Measurements from ENCODE around the gene POU6F2. TPM values are rescaled to one million over a fixed set of nuclear protein-coding genes. Genes with fewer than 3 reads are reported as not detected.

The POU6F2 gene
- total and polyA plus RNA-seq, 9 of the 15 experiments (the other 6 are each of a cell fraction or from before 2014, with no cell fraction given), result 0.29 to 1.5 (median 0.96) TPM

DNA sequence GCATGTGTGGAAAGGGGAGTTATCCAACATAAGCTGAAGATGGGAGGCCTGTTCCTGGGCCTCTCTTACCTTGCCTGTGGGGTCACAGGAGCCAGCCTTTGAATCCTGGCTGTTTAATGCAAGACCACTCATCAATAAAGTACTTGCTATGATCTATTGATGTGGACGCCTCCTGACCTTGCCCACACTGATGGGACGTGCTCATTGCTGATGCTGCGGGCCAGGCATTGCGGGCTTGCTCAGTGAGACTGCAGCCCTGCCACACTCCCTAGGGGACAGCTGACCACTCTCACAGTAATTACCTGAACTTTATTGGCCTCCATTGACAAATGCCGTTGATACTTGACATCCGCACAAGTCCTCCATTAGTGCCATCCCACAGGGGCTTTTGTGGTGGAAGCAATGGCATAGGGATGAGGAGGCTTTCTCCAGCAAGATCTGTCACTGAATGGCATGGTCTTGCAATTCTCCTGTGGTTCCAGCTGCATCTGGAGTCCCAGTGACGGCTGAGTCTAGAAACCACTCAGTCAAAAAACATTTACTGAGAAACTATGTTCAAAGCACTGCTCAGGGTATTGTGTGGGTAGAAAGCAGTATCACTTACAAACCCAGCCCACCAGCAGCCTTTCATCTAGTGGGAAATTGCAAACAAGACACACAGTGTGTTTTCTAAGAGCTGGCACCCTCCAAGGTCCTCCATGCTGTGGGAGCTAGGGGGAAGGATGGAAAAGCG is 453.4 kb downstream of the POU6F2 start:
- Histone ChIP-seq H3K4me3 (no peak overlapping the region), H3K9me3 (replicated peaks; ENCODE audit: control insufficient read depth, insufficient read depth, low read depth, low read length) (no peaks in the 10 kb centered on the region), H3K79me2 (ENCODE audit: control insufficient read depth, insufficient read depth, low read length) (no peaks in the 10 kb centered on the region), H3K27me3 (ENCODE audit: control insufficient read depth in 2 of 2, insufficient read depth in 2 of 2, low read length in 2 of 2) (peaks cover 8 to 20% of the 10 kb centered on the region in 2 experiments; a peak in 3 of 5 replicates), H2AFZ (ENCODE audit: low read depth, low read length) (no peak overlapping the region), H3K4me2 (ENCODE audit: insufficient read depth, low read length) (no peak overlapping the region), H4K20me1 (replicated peaks; ENCODE audit: control insufficient read depth, insufficient read depth, low read length) (no peaks in the 10 kb centered on the region), H3K9ac (ENCODE audit: insufficient read depth in 1 of 2, low read depth in 2 of 2, low read length in 2 of 2) (no peak overlapping the region), H3K27ac (ENCODE audit: extremely low read depth, low read depth, low read length) (no peak overlapping the region), H3K36me3 (ENCODE audit: control insufficient read depth, insufficient read depth, low read length) (no peaks in the 10 kb centered on the region), H3K9me1 (ENCODE audit: control insufficient read depth, insufficient read depth, low read length) (no peaks in the 10 kb centered on the region), H3K4me1 (replicated peaks in 1 of 2; ENCODE audit: control insufficient read depth in 2 of 2, insufficient read depth in 2 of 2, low read length in 2 of 2) (no peaks in the 10 kb centered on the region)
- ChIA-PET POLR2A (no interaction called here), CTCF (ENCODE audit: low intra/inter-chr PET ratio) (no interaction called here)
- WGBS (ENCODE audit: insufficient coverage, low coverage, missing lambda C conversion rate), result under 1% methylated on average over 8 of the region's 8 CpGs
- BruUV-seq (replicated peaks), result no TSS peak
- no peak for ATAC-seq
- in situ Hi-C loops (cut with MboI) (no loop called here), intact Hi-C loops (cut with micrococcal nuclease) (no loop called here)
- DNase-seq (ENCODE audit: extremely low read depth in 1 of 4, low spot score in 3 of 4), result no peak
- no peak for FAIRE-seq
- TF ChIP-seq TCFL5 (CRISPR knock-in tag; conservative IDR thresholded peaks at IDR 0.05) (no peak), EP300 (IDR thresholded peaks at IDR 0.05; ENCODE audit: low read length) (no peak), ZBTB8A (IDR thresholded peaks at IDR 0.05; ENCODE audit: partially characterized antibody) (no peak), IFI16 (CRISPR knock-in tag; IDR thresholded peaks at IDR 0.05) (no peak), C11orf30 (IDR thresholded peaks at IDR 0.05; ENCODE audit: low read depth) (no peak), NBN (IDR thresholded peaks at IDR 0.05; ENCODE audit: low read depth) (no peak), TBL1XR1 (IDR thresholded peaks at IDR 0.05; ENCODE audit: low read length in 2 of 2) (no peak), HIVEP1 (CRISPR knock-in tag; IDR thresholded peaks at IDR 0.05) (no peak), ZC3H4 (CRISPR knock-in tag; IDR thresholded peaks at IDR 0.05; ENCODE audit: borderline replicate concordance) (no peak), RBM14 (IDR thresholded peaks at IDR 0.05; ENCODE audit: borderline replicate concordance, insufficient read depth, low read depth, low read length) (no peak), EP400 (IDR thresholded peaks at IDR 0.05) (no peak)
- TF ChIP-seq, protein P1, sequence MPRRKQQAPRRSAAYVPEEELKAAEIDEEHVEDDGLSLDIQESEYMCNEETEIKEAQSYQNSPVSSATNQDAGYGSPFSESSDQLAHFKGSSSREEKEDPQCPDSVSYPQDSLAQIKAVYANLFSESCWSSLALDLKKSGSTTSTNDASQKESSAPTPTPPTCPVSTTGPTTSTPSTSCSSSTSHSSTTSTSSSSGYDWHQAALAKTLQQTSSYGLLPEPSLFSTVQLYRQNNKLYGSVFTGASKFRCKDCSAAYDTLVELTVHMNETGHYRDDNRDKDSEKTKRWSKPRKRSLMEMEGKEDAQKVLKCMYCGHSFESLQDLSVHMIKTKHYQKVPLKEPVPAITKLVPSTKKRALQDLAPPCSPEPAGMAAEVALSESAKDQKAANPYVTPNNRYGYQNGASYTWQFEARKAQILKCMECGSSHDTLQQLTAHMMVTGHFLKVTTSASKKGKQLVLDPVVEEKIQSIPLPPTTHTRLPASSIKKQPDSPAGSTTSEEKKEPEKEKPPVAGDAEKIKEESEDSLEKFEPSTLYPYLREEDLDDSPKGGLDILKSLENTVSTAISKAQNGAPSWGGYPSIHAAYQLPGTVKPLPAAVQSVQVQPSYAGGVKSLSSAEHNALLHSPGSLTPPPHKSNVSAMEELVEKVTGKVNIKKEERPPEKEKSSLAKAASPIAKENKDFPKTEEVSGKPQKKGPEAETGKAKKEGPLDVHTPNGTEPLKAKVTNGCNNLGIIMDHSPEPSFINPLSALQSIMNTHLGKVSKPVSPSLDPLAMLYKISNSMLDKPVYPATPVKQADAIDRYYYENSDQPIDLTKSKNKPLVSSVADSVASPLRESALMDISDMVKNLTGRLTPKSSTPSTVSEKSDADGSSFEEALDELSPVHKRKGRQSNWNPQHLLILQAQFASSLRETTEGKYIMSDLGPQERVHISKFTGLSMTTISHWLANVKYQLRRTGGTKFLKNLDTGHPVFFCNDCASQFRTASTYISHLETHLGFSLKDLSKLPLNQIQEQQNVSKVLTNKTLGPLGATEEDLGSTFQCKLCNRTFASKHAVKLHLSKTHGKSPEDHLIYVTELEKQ (CRISPR knock-in tag; IDR thresholded peaks at IDR 0.05), result no peak
- TF ChIP-seq, protein P2, sequence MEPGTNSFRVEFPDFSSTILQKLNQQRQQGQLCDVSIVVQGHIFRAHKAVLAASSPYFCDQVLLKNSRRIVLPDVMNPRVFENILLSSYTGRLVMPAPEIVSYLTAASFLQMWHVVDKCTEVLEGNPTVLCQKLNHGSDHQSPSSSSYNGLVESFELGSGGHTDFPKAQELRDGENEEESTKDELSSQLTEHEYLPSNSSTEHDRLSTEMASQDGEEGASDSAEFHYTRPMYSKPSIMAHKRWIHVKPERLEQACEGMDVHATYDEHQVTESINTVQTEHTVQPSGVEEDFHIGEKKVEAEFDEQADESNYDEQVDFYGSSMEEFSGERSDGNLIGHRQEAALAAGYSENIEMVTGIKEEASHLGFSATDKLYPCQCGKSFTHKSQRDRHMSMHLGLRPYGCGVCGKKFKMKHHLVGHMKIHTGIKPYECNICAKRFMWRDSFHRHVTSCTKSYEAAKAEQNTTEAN (CRISPR knock-in tag; IDR thresholded peaks at IDR 0.05), result no peak
- TF ChIP-seq, protein P3, sequence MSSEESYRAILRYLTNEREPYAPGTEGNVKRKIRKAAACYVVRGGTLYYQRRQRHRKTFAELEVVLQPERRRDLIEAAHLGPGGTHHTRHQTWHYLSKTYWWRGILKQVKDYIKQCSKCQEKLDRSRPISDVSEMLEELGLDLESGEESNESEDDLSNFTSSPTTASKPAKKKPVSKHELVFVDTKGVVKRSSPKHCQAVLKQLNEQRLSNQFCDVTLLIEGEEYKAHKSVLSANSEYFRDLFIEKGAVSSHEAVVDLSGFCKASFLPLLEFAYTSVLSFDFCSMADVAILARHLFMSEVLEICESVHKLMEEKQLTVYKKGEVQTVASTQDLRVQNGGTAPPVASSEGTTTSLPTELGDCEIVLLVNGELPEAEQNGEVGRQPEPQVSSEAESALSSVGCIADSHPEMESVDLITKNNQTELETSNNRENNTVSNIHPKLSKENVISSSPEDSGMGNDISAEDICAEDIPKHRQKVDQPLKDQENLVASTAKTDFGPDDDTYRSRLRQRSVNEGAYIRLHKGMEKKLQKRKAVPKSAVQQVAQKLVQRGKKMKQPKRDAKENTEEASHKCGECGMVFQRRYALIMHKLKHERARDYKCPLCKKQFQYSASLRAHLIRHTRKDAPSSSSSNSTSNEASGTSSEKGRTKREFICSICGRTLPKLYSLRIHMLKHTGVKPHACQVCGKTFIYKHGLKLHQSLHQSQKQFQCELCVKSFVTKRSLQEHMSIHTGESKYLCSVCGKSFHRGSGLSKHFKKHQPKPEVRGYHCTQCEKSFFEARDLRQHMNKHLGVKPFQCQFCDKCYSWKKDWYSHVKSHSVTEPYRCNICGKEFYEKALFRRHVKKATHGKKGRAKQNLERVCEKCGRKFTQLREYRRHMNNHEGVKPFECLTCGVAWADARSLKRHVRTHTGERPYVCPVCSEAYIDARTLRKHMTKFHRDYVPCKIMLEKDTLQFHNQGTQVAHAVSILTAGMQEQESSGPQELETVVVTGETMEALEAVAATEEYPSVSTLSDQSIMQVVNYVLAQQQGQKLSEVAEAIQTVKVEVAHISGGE (CRISPR knock-in tag; IDR thresholded peaks at IDR 0.05), result no peak
